Transverse colon (tissue), 3 donors: ENCODE results near the gene EMC1.

Source experiments
- POLR2A ChIP-seq: fragments of 450-650 bp; IDR thresholded peaks from one replicate; pipeline ENCODE4 v1.6.1; 2016; ENCODE audit warnings: antibody characterized with exemption, mild to moderate bottlenecking, moderate library complexity
- TF ChIP-seq, protein P1 (sequence below), 5 experiments: fragments of 200-600 bp in 3 of 5; fragments of 450-650 bp in 2 of 5; sonication (generic) in 3 of 5; IDR thresholded peaks; 1 replicate in 2 of 5; 2 replicates in 3 of 5; pipeline ENCODE4 v1.5.1; 2016 to 2017; ENCODE audit warnings: antibody characterized with exemption in 5 of 5, inconsistent platforms in 3 of 5, mild to moderate bottlenecking in 2 of 5, moderate library complexity in 1 of 5

DNA sequence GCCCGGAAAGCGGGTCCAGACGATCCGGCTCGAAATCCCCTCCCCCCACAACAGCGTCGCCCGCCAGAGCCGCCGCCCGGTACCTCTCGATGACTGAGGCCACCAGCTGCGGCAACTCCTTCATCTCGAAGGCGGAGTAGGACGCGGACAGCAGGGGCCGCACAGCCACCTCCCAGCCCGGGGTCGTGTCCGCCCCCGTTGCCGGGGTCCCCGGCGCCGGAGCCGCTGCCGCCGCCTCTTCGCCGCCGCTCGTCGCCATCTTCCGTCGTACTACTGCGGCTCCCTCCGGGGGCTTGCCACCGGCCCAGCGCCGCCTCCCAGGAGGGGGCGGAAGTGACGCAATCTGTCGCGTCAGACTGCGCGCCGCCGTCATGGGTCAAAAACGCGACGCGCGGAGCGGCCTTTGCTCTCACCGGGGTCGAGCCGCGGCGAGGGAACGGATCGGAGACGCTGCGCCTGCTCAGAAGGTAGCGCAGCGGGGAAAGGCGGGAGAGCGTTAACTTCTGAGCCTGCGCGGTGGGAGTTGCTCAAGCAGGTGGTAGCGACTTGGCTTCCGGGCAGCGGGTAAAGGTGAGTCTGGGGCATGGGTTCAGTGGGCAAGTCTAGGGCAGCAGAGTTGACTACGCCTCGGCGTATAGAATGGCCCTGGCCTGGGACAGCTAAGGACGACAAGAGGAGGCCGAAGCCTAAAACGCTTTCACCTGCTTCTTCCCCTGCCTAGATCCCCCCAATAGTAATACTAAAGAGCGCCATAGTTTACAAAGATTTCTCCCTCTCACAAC is 41.1 kb downstream of the EMC1 start, which contains the start of gene UBR4:
- TF ChIP-seq POLR2A = peak; percentile 98
- TF ChIP-seq, protein P1, sequence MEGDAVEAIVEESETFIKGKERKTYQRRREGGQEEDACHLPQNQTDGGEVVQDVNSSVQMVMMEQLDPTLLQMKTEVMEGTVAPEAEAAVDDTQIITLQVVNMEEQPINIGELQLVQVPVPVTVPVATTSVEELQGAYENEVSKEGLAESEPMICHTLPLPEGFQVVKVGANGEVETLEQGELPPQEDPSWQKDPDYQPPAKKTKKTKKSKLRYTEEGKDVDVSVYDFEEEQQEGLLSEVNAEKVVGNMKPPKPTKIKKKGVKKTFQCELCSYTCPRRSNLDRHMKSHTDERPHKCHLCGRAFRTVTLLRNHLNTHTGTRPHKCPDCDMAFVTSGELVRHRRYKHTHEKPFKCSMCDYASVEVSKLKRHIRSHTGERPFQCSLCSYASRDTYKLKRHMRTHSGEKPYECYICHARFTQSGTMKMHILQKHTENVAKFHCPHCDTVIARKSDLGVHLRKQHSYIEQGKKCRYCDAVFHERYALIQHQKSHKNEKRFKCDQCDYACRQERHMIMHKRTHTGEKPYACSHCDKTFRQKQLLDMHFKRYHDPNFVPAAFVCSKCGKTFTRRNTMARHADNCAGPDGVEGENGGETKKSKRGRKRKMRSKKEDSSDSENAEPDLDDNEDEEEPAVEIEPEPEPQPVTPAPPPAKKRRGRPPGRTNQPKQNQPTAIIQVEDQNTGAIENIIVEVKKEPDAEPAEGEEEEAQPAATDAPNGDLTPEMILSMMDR (IDR thresholded peaks at IDR 0.05) = peak in 2 of 5 experiments; percentile 4 to 6
